Measurements from ENCODE around the gene TPCN1. TPM values are rescaled to one million over a fixed set of nuclear protein-coding genes. Genes with fewer than 3 reads are reported as not detected.

Gene TPCN1
- total and polyA plus RNA-seq, 4 donors, result 20.8 to 61.7 (median 30.7) TPM

DNA sequence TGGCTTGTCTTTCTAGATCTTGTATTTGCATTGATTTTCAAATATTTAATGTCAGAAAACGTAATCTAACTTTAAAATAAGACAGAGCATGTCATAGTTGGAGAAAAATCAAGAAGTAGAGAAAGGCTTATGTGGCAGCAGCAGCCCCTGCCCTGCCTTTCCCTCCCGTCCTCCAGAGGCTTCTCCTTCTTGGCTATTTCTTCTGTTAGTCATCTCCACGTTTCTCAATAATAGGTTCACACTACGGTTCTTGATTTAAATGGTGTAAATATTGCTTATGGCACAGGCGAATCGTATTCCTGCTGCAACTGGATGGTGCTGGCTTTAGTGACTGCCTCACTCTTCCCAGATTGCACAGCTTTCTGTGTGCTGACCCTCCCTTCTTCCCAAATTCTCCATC is 70.8 kb downstream of the TPCN1 start:
- Histone ChIP-seq H3K9me3 (ENCODE audit: control insufficient read depth in 4 of 4, insufficient read depth in 3 of 4, low read length in 3 of 4) (no peaks in the 10 kb centered on the region), H3K9ac (ENCODE audit: insufficient read depth in 1 of 2, low read length in 2 of 2) (no peak overlapping the region), H3K4me3 (no peak overlapping the region), H3K36me3 (ENCODE audit: control insufficient read depth in 4 of 4, insufficient read depth in 4 of 4, low read length in 4 of 4) (peaks cover 8 to 67% (median 20%) of the 10 kb centered on the region in 4 donors), H3K4me1 (ENCODE audit: control insufficient read depth in 5 of 5, insufficient read depth in 5 of 5, low read length in 5 of 5) (no peaks in the 10 kb centered on the region), H3K27ac (ENCODE audit: low read depth in 1 of 2, low read length in 1 of 2) (no peak overlapping the region), H3K27me3 (ENCODE audit: control insufficient read depth in 3 of 3, insufficient read depth in 3 of 3, low read length in 2 of 3) (no peaks in the 10 kb centered on the region)
- 85 to 89% methylated on average over 6 of the region's 6 CpGs for WGBS, 2 donors
- DNase-seq (no peak), ATAC-seq (ENCODE audit: insufficient read depth, low FRiP score) (no peak)
- no peak for TF ChIP-seq CTCF (IDR thresholded peaks at IDR 0.05; ENCODE audit: control extremely low read depth, extremely low read depth)

GRCh38 chr12:113292547-113292946 is 71.3 kb downstream of the TPCN1 start:
- ATAC-seq (ENCODE audit: insufficient read depth, low FRiP score), result no peak
- no peak overlapping the region for H3K4me3 ChIP-seq
- H3K36me3 ChIP-seq (ENCODE audit: control insufficient read depth in 4 of 4, insufficient read depth in 4 of 4, low read length in 4 of 4), result peaks cover 6 to 63% (median 20%) of the 10 kb centered on the region in 4 donors
- TF ChIP-seq CTCF (IDR thresholded peaks at IDR 0.05; ENCODE audit: control extremely low read depth, extremely low read depth), result no peak
- no peaks in the 10 kb centered on the region for H3K27me3 ChIP-seq (ENCODE audit: control insufficient read depth in 3 of 3, insufficient read depth in 3 of 3, low read length in 2 of 3)
- H3K4me1 ChIP-seq (ENCODE audit: control insufficient read depth in 5 of 5, insufficient read depth in 5 of 5, low read length in 5 of 5), result no peaks in the 10 kb centered on the region
- H3K9ac ChIP-seq (ENCODE audit: insufficient read depth in 1 of 2, low read length in 2 of 2), result no peak overlapping the region
- WGBS, 2 donors, result 89 to 94% methylated on average over 7 of the region's 7 CpGs
- no peaks in the 10 kb centered on the region for H3K9me3 ChIP-seq (ENCODE audit: control insufficient read depth in 4 of 4, insufficient read depth in 3 of 4, low read length in 3 of 4)
- no peak overlapping the region for H3K27ac ChIP-seq (ENCODE audit: low read depth in 1 of 2, low read length in 1 of 2)
- no peak for DNase-seq

DNA sequence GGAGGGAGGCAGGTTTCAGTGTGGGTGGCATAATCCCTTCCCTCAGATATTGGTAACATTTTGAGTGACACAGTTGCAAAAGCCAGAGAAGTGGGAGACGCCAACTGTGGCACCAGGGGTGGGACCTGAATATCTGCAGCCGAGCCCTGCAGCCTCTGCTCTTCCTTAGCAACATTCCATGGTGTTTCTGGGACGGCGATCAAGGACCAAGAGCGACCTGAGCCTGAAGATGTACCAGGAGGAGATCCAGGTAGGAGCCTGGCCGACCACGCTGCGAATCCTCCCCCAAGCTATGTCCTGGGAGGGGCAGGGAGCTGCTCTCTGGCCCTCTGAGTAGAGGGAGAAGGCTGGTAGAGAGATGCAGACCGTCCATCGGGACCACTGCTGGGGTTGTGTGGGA is 71.8 kb downstream of the TPCN1 start:
- no peak overlapping the region for H3K9ac ChIP-seq (ENCODE audit: insufficient read depth in 1 of 2, low read length in 2 of 2)
- 96 to 99% methylated on average over 10 of the region's 10 CpGs for WGBS, 2 donors
- H3K4me3 ChIP-seq, result no peak overlapping the region
- ATAC-seq (ENCODE audit: insufficient read depth, low FRiP score) (no peak), DNase-seq (no peak)
- H3K9me3 ChIP-seq (ENCODE audit: control insufficient read depth in 4 of 4, insufficient read depth in 3 of 4, low read length in 3 of 4), result no peaks in the 10 kb centered on the region
- H3K4me1 ChIP-seq (ENCODE audit: control insufficient read depth in 5 of 5, insufficient read depth in 5 of 5, low read length in 5 of 5), result peaks cover 0 to 1% (median 0%) of the 10 kb centered on the region in 5 donors
- H3K27ac ChIP-seq (ENCODE audit: low read depth in 1 of 2, low read length in 1 of 2), result no peak overlapping the region
- TF ChIP-seq CTCF (IDR thresholded peaks at IDR 0.05; ENCODE audit: control extremely low read depth, extremely low read depth), result no peak
- H3K27me3 ChIP-seq (ENCODE audit: control insufficient read depth in 3 of 3, insufficient read depth in 3 of 3, low read length in 2 of 3), result no peaks in the 10 kb centered on the region
- peaks cover 6 to 61% (median 20%) of the 10 kb centered on the region in 4 donors for H3K36me3 ChIP-seq (ENCODE audit: control insufficient read depth in 4 of 4, insufficient read depth in 4 of 4, low read length in 4 of 4)

DNA sequence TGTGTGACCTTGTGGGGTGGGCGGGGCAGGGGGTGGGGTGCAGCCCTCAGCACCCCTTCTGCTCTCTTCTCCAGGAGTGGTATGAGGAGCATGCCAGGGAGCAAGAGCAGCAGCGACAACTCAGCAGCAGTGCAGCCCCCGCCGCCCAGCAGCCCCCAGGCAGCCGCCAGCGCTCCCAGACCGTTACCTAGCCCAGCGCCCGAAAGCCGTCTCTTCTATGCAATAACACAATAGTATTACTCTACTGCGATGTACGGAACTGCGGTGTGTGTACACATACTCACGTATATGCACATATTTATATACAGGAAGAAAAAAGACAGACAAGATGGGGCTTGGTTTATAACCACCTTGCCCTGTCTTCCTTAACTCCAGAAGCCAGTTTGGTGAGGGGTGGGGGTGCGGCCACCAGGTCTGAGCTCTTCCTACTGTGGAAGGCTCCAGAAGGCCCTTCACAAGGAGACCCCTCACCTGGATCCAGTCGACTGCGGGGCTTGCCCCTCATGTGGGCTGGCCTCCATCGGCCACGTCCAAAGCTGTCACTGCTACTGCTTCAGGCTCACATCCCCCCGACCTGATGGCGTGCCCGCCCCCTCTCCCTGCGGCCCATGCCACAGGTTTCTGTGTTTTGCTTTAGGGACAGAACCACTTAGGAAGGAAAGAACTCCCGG is 74.8 kb downstream of the TPCN1 start:
- no peaks in the 10 kb centered on the region for H3K27me3 ChIP-seq (ENCODE audit: control insufficient read depth in 3 of 3, insufficient read depth in 3 of 3, low read length in 2 of 3)
- H3K4me3 ChIP-seq, result no peak overlapping the region
- DNase-seq, result no peak
- peaks cover 0 to 12% (median 10%) of the 10 kb centered on the region in 5 donors for H3K4me1 ChIP-seq (ENCODE audit: control insufficient read depth in 5 of 5, insufficient read depth in 5 of 5, low read length in 5 of 5)
- ATAC-seq (ENCODE audit: insufficient read depth, low FRiP score), result no peak
- no peaks in the 10 kb centered on the region for H3K9me3 ChIP-seq (ENCODE audit: control insufficient read depth in 4 of 4, insufficient read depth in 3 of 4, low read length in 3 of 4)
- WGBS, 2 donors, result 91 to 94% methylated on average over 24 of the region's 24 CpGs
- TF ChIP-seq CTCF (IDR thresholded peaks at IDR 0.05; ENCODE audit: control extremely low read depth, extremely low read depth), result no peak
- peaks cover 0 to 44% (median 12%) of the 10 kb centered on the region in 4 donors for H3K36me3 ChIP-seq (ENCODE audit: control insufficient read depth in 4 of 4, insufficient read depth in 4 of 4, low read length in 4 of 4)
- H3K27ac ChIP-seq (ENCODE audit: low read depth in 1 of 2, low read length in 1 of 2), result no peak overlapping the region
- no peak overlapping the region for H3K9ac ChIP-seq (ENCODE audit: insufficient read depth in 1 of 2, low read length in 2 of 2)
